Keratinocyte (primary cell): ENCODE results near the gene CGB2. TPM values are rescaled to one million over a fixed set of nuclear protein-coding genes. Genes with fewer than 3 reads are reported as not detected.

ENCODE experiments used
- DNase-seq: peaks from one replicate; pipeline ENCODE4 v3.0.0-alpha.2; 2011; ENCODE audit warnings: low read depth, missing footprints, low spot score
- FAIRE-seq: peaks from 2 replicates; lab custom pipeline; 2011; peaks lifted over from hg19 to GRCh38; lab: Jason Lieb, UNC
- H2AFZ ChIP-seq: 2 replicates; pipeline ENCODE4 v1.6.0; 2012; ENCODE audit warnings: low read length, control low read depth, inconsistent platforms; ENCODE audit not compliant: control insufficient read depth
- H3K27ac ChIP-seq: 2 replicates; pipeline ENCODE4 v1.5.1; 2011; ENCODE audit warnings: low read length; ENCODE audit not compliant: control insufficient read depth, insufficient read depth
- H3K27me3 ChIP-seq: 3 replicates; pipeline ENCODE4 v1.6.0; 2011; ENCODE audit warnings: low read length; ENCODE audit not compliant: control insufficient read depth, insufficient read depth; ENCODE audit errors: extremely low read depth
- H3K36me3 ChIP-seq, 2 experiments: 2 replicates in 1 of 2; 3 replicates in 1 of 2; pipeline ENCODE4 v1.5.1; 2011; ENCODE audit warnings: low read length in 2 of 2, mild to moderate bottlenecking in 1 of 2; ENCODE audit not compliant: control insufficient read depth in 2 of 2, insufficient read depth in 2 of 2; ENCODE audit errors: extremely low read depth in 1 of 2
- H3K4me1 ChIP-seq: 3 replicates; pipeline ENCODE4 v1.5.1; 2011; ENCODE audit warnings: low read length; ENCODE audit not compliant: control insufficient read depth, insufficient read depth; ENCODE audit errors: extremely low read depth
- H3K4me2 ChIP-seq: 3 replicates; pipeline ENCODE4 v1.6.0; 2011; ENCODE audit warnings: low read depth, low read length; ENCODE audit not compliant: control insufficient read depth, insufficient read depth; ENCODE audit errors: extremely low read depth
- H3K4me3 ChIP-seq, 3 experiments: fragments of 200-600 bp in 1 of 3; sonication (generic) in 1 of 3; 2 replicates in 2 of 3; 3 replicates in 1 of 3; pipeline ENCODE4 v1.5.1; 2011 to 2016; ENCODE audit warnings: low read length in 3 of 3, mild to moderate bottlenecking in 3 of 3, control low read depth in 2 of 3, inconsistent platforms in 1 of 3, low read depth in 1 of 3, mixed read lengths in 1 of 3, mixed run types in 1 of 3, moderate library complexity in 1 of 3; ENCODE audit not compliant: control insufficient read depth in 2 of 3, insufficient read depth in 2 of 3; ENCODE audit errors: extremely low read depth in 1 of 3
- H3K79me2 ChIP-seq: 2 replicates; pipeline ENCODE4 v1.6.0; 2012; ENCODE audit warnings: low read length; ENCODE audit not compliant: control insufficient read depth, insufficient read depth
- H3K9ac ChIP-seq: 3 replicates; pipeline ENCODE4 v1.6.0; 2011; ENCODE audit warnings: low read length; ENCODE audit not compliant: control insufficient read depth, insufficient read depth; ENCODE audit errors: extremely low read depth
- H3K9me1 ChIP-seq: 3 replicates; pipeline ENCODE4 v1.6.0; 2011; ENCODE audit warnings: low read length; ENCODE audit not compliant: control insufficient read depth, insufficient read depth; ENCODE audit errors: extremely low read depth
- H3K9me3 ChIP-seq: 2 replicates; pipeline ENCODE4 v1.5.1; 2012; ENCODE audit warnings: low read depth, low read length; ENCODE audit not compliant: control insufficient read depth
- H4K20me1 ChIP-seq: 3 replicates; pipeline ENCODE4 v1.6.0; 2011; ENCODE audit warnings: low read length; ENCODE audit not compliant: control insufficient read depth, insufficient read depth; ENCODE audit errors: extremely low read depth
- CTCF ChIP-seq, 3 experiments: IDR thresholded peaks in 1 of 3; conservative IDR thresholded peaks in 1 of 3; optimal IDR thresholded peaks in 1 of 3; 2 replicates in 2 of 3; 3 replicates in 1 of 3; pipeline versions ENCODE3 to v1.5.1; 2011; ENCODE audit warnings: low read length in 3 of 3, mild to moderate bottlenecking in 3 of 3, moderate library complexity in 2 of 3, control low read depth in 1 of 3, inconsistent platforms in 1 of 3; ENCODE audit not compliant: insufficient read depth in 2 of 3; ENCODE audit errors: extremely low read depth in 1 of 3
- EZH2 ChIP-seq: IDR thresholded peaks from one replicate; pipeline ENCODE4 v1.6.1; 2012; ENCODE audit warnings: inconsistent platforms, mild to moderate bottlenecking, low read length, moderate library complexity
- dilution Hi-C: fragments of 300-500 bp; cut with MboI; formaldehyde crosslinking; loops from one replicate; pipeline ENCODE4 v1.7.0; 2020; ENCODE audit warnings: low sequenced_read_pairs; ENCODE audit not compliant: extremely low pct_ligation_motif_present
- polyA plus RNA-seq, 5 experiments: library from polyadenylated mRNA; depleted of rRNA in 3 of 5; stranded (reverse) in 3 of 5; stranded (forward) in 1 of 5; unstranded in 1 of 5; fragments of >200 nt; gene quantifications; 1 replicate in 1 of 5; 2 replicates in 3 of 5; 3 replicates in 1 of 5; pipeline versions ENCODE4 v1.2.1 to v1.2.3, GENCODE V29; 2011 to 2012; ENCODE audit warnings: missing spikeins in 2 of 5, low read depth in 1 of 5, low replicate concordance in 1 of 5

CGB2 gene
- polyA plus RNA-seq, 1 donor (not counting 4 experiments of a cell fraction or from before 2014, with no cell fraction given), result not detected

- Histone ChIP-seq H3K9ac (no peak overlapping the region), H3K36me3 (peaks cover 38 to 42% of the 10 kb centered on the region in 2 experiments), H3K4me3 (no peak overlapping the region), H3K4me1 (peaks cover 4% of the 10 kb centered on the region), H3K9me1 (no peaks in the 10 kb centered on the region), H3K4me2 (no peak overlapping the region), H2AFZ (no peak overlapping the region), H3K27me3 (no peaks in the 10 kb centered on the region), H3K27ac (no peak overlapping the region), H4K20me1 (no peaks in the 10 kb centered on the region), H3K79me2 (peaks cover 41% of the 10 kb centered on the region), H3K9me3 (no peaks in the 10 kb centered on the region)
- no peak for FAIRE-seq
- dilution Hi-C loops, result no loop called here
- no peak for DNase-seq
- TF ChIP-seq CTCF (optimal IDR thresholded peaks at IDR 0.05 in 1 of 3, IDR thresholded peaks at IDR 0.05 in 1 of 3, conservative IDR thresholded peaks at IDR 0.05 in 1 of 3; ENCODE audit: extremely low read depth in 1 of 3, insufficient read depth in 2 of 3, low read length in 3 of 3) (no peak), EZH2 (no peak)
Observed at GRCh38 chr19:48988860-48989259, 42.8 kb upstream of the CGB2 start.

- Histone ChIP-seq H4K20me1 (no peaks in the 10 kb centered on the region), H3K79me2 (peaks cover 50% of the 10 kb centered on the region), H3K9me1 (peaks cover under 1% of the 10 kb centered on the region), H2AFZ (no peak overlapping the region), H3K9me3 (no peaks in the 10 kb centered on the region), H3K27me3 (no peaks in the 10 kb centered on the region), H3K36me3 (peaks cover 36 to 42% of the 10 kb centered on the region in 2 experiments), H3K4me3 (no peak overlapping the region), H3K4me1 (peaks cover 8% of the 10 kb centered on the region), H3K4me2 (no peak overlapping the region), H3K9ac (no peak overlapping the region), H3K27ac (no peak overlapping the region)
- FAIRE-seq (no peak), DNase-seq (no peak)
- TF ChIP-seq EZH2, result no peak
- TF ChIP-seq CTCF (optimal IDR thresholded peaks at IDR 0.05 in 1 of 3, IDR thresholded peaks at IDR 0.05 in 1 of 3, conservative IDR thresholded peaks at IDR 0.05 in 1 of 3; ENCODE audit: extremely low read depth in 1 of 3, insufficient read depth in 2 of 3, low read length in 3 of 3), result no peak
- dilution Hi-C loops, result no loop called here
Observed at GRCh38 chr19:48989701-48990291, 41.9 kb upstream of the CGB2 start.
